ENCODE measurements around the gene AMPH.

DNA sequence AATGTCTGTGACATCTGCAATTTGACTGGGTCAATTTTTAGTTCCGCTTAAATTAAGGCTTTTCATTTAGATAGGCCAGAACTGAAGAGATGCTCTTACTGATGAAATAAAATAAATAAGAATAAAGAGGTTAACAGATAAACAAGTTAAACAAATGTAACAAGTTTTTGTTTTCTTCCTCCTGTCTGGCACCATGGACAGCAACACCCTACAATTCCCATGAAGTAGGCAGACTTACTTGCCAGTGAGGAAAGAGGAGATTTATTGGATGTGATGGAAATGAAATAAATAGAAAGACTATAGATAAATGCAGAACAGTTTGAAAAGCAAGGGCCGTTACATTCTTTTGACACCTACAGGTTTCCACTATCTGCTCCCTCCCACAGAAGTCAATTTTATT is 118.5 kb downstream of the AMPH start:
- TF ChIP-seq CTCF (conservative IDR thresholded peaks at IDR 0.05) (no peak), EZH2 (IDR thresholded peaks at IDR 0.05; ENCODE audit: low read depth) (no peak)
